ENCODE measurements around the gene CPZ.

CPZ gene

GRCh38 chr4:8593264-8594096, 915 bp downstream of the CPZ start:
- no peak for FAIRE-seq

GRCh38 chr4:8594097-8595038, 1.8 kb downstream of the CPZ start:
- DNase-seq (ENCODE audit: insufficient read length, low spot score) (peak; percentile 91), FAIRE-seq (no peak)

More at GRCh38 chr4:8593264-8594096, 915 bp downstream of the CPZ start:
- DNase-seq (ENCODE audit: insufficient read length, low spot score): no peak

GRCh38 chr4:8595237-8596087, 2.9 kb downstream of the CPZ start:
- FAIRE-seq (no peak), DNase-seq (ENCODE audit: insufficient read length, low spot score) (no peak)

GRCh38 chr4:8596891-8597290, 4.3 kb downstream of the CPZ start:
- FAIRE-seq: no peak
- DNase-seq (ENCODE audit: insufficient read length, low spot score): no peak

- DNase-seq (ENCODE audit: insufficient read length, low spot score): no peak
- FAIRE-seq: no peak
Measured at GRCh38 chr4:8597319-8597718, 4.8 kb downstream of the CPZ start.

GRCh38 chr4:8597791-8598190, 5.2 kb downstream of the CPZ start:
- DNase-seq (ENCODE audit: insufficient read length, low spot score) (no peak), FAIRE-seq (no peak)

- FAIRE-seq (no peak), DNase-seq (ENCODE audit: insufficient read length, low spot score) (no peak)
Measured at GRCh38 chr4:8598391-8599090, 6.0 kb downstream of the CPZ start.

GRCh38 chr4:8599091-8599460, 6.5 kb downstream of the CPZ start:
- FAIRE-seq (no peak), DNase-seq (ENCODE audit: insufficient read length, low spot score) (no peak)

- FAIRE-seq (no peak), DNase-seq (ENCODE audit: insufficient read length, low spot score) (no peak)
Measured at GRCh38 chr4:8599657-8600056, 7.1 kb downstream of the CPZ start.

GRCh38 chr4:8600266-8600665, 7.7 kb downstream of the CPZ start:
- no peak for DNase-seq (ENCODE audit: insufficient read length, low spot score)
- no peak for FAIRE-seq

- DNase-seq (ENCODE audit: insufficient read length, low spot score) (no peak), FAIRE-seq (no peak)
Measured at GRCh38 chr4:8600686-8601085, 8.1 kb downstream of the CPZ start.

GRCh38 chr4:8601086-8601485, 8.5 kb downstream of the CPZ start:
- FAIRE-seq (no peak), DNase-seq (ENCODE audit: insufficient read length, low spot score) (no peak)

- no peak for DNase-seq (ENCODE audit: insufficient read length, low spot score)
- FAIRE-seq: no peak
Measured at GRCh38 chr4:8601556-8601955, 9.0 kb downstream of the CPZ start.

- DNase-seq (ENCODE audit: insufficient read length, low spot score) (no peak), FAIRE-seq (no peak)
Measured at GRCh38 chr4:8602686-8603430, 10.3 kb downstream of the CPZ start.

GRCh38 chr4:8603931-8604330, 11.4 kb downstream of the CPZ start:
- no peak for DNase-seq (ENCODE audit: insufficient read length, low spot score)
- no peak for FAIRE-seq

- FAIRE-seq: no peak
- DNase-seq (ENCODE audit: insufficient read length, low spot score): no peak
Measured at GRCh38 chr4:8605289-8605688, 12.7 kb downstream of the CPZ start.

GRCh38 chr4:8606476-8606875, 13.9 kb downstream of the CPZ start:
- FAIRE-seq (no peak), DNase-seq (ENCODE audit: insufficient read length, low spot score) (no peak)

- no peak for FAIRE-seq
- no peak for DNase-seq (ENCODE audit: insufficient read length, low spot score)
Measured at GRCh38 chr4:8606966-8607365, 14.4 kb downstream of the CPZ start.

Measured in GM19239 (cell line).